Upper lobe of left lung (tissue), 6 donors: Measurements from ENCODE around the gene DGKA. TPM values are rescaled to one million over a fixed set of nuclear protein-coding genes. Genes with fewer than 3 reads are reported as not detected.

Source experiments
- ATAC-seq, 2 donors: fragments of 200-7000 bp; cut with Tn5 transposase; one replicate each; pipeline ENCODE4 v1.9.1; 2022; ENCODE audit warnings: mild to moderate bottlenecking in 2 of 2, moderate library complexity in 2 of 2; ENCODE audit not compliant: low FRiP score in 2 of 2
- DNase-seq, 2 donors: peaks; one replicate each; pipeline ENCODE4 v3.0.0-alpha.2; 2019 to 2020
- H3K27ac ChIP-seq, 4 donors: fragments of 200-600 bp; sonication (generic); one replicate each; pipeline ENCODE4 v1.5.1; 2016 to 2019
- H3K27me3 ChIP-seq, 4 donors: fragments of 200-600 bp; sonication (generic); one replicate each; pipeline ENCODE4 v1.5.1; 2017 to 2019
- H3K36me3 ChIP-seq, 4 donors: fragments of 200-600 bp; sonication (generic); one replicate each; pipeline ENCODE4 v1.5.1; 2016 to 2019
- H3K4me1 ChIP-seq, 4 donors: fragments of 200-600 bp; sonication (generic); one replicate each; pipeline ENCODE4 v1.5.1; 2018 to 2019
- H3K4me3 ChIP-seq, 4 donors: fragments of 200-600 bp; sonication (generic); one replicate each; pipeline ENCODE4 v1.5.1; 2017 to 2019; ENCODE audit warnings: mild to moderate bottlenecking in 2 of 4, moderate library complexity in 1 of 4
- H3K9me3 ChIP-seq, 4 donors: fragments of 200-600 bp; sonication (generic); one replicate each; pipeline ENCODE4 v1.5.1; 2018 to 2019
- CTCF ChIP-seq, 6 experiments: fragments of 450-650 bp in 4 of 6; fragments of 200-600 bp in 2 of 6; sonication (generic) in 2 of 6; IDR thresholded peaks; one replicate each; pipeline ENCODE4 v1.5.1; 2016 to 2019; ENCODE audit warnings: antibody characterized with exemption in 6 of 6
- EP300 ChIP-seq, 4 donors: sonication (generic); formaldehyde crosslinking; IDR thresholded peaks; one replicate each; pipeline ENCODE4 v1.5.1; 2017; ENCODE audit warnings: antibody characterized with exemption in 4 of 4, control low read depth in 2 of 4
- POLR2A ChIP-seq, 4 donors: fragments of 450-650 bp; IDR thresholded peaks; one replicate each; pipeline ENCODE4 v1.5.1; 2016 to 2017; ENCODE audit warnings: antibody characterized with exemption in 4 of 4, mild to moderate bottlenecking in 2 of 4
- POLR2AphosphoS5 ChIP-seq, 2 donors: sonication (generic); formaldehyde crosslinking; IDR thresholded peaks; one replicate each; pipeline ENCODE4 v1.5.1; 2017; ENCODE audit warnings: antibody characterized with exemption in 2 of 2
- WGBS, 2 donors: methylation state at CpG; one replicate each; pipeline ENCODE4 v1.1.5; 2017 to 2018; 5-methylcytosine and 5-hydroxymethylcytosine counted together
- total RNA-seq, 6 donors: library from RNA; depleted of rRNA in 4 of 6; stranded (reverse); fragments of >200 nt in 4 of 6; gene quantifications; one replicate each; pipeline versions ENCODE4 v1.1.0 to v1.2.1, GENCODE V29; 2016 to 2021
- donor health status: DM: no; HTN: no; CAD: no; lungs with moderate emphysema.
- donor health status: DM: no; HTN: yes; CAD: no; lungs with severe emphysema.

DGKA gene
- total RNA-seq = 100 to 1,000 TPM in 1 of 6 donors, 10 to 100 TPM in 5; 16.7 to 251 (median 37.3) TPM

- ATAC-seq (peak in 1 of 2 donors; percentile 23), DNase-seq (peak in 1 of 2 donors; percentile 60)
- Histone ChIP-seq H3K36me3 (no peaks in the 10 kb centered on the region), H3K4me1 (peaks cover 40 to 69% (median 49%) of the 10 kb centered on the region in 4 donors), H3K27ac (peak within 1 kb of the TSS; percentile 87 to 99 (median 92)), H3K9me3 (no peaks in the 10 kb centered on the region), H3K27me3 (no peaks in the 10 kb centered on the region), H3K4me3 (peak within 1 kb of the TSS; percentile 53 to 83 (median 72))
- TF ChIP-seq POLR2AphosphoS5 (IDR thresholded peaks at IDR 0.05) (no peak), EP300 (IDR thresholded peaks at IDR 0.05) (no peak), CTCF (IDR thresholded peaks at IDR 0.05) (peak; percentile 31 to 55 (median 48)), POLR2A (IDR thresholded peaks at IDR 0.05) (peak in 1 of 4 donors; percentile 13)
- 43 to 44% methylated on average over 3 of the region's 3 CpGs for WGBS, 2 donors
Measured at GRCh38 chr12:55930771-55931316, at the start of gene DGKA. Gene DGKA, plus strand, starts transcription at chr12:55931162. Its CDS starts 5,342 bp downstream, at chr12:55936504.

GRCh38 chr12:55885113-55885512 lies 45.8 kb upstream of the DGKA start:
- no peak for DNase-seq
- Histone ChIP-seq H3K36me3 (no peaks in the 10 kb centered on the region), H3K27ac (no peak overlapping the region), H3K4me1 (no peaks in the 10 kb centered on the region), H3K9me3 (no peaks in the 10 kb centered on the region), H3K27me3 (no peaks in the 10 kb centered on the region), H3K4me3 (no peak overlapping the region)
- TF ChIP-seq POLR2A (IDR thresholded peaks at IDR 0.05) (no peak), POLR2AphosphoS5 (IDR thresholded peaks at IDR 0.05) (no peak), CTCF (IDR thresholded peaks at IDR 0.05) (no peak), EP300 (IDR thresholded peaks at IDR 0.05) (no peak)
- WGBS, 2 donors = 93 to 100% methylated on average over 1 of the region's 1 CpG
- ATAC-seq = no peak

- TF ChIP-seq CTCF (IDR thresholded peaks at IDR 0.05) (no peak), POLR2AphosphoS5 (IDR thresholded peaks at IDR 0.05) (no peak), POLR2A (IDR thresholded peaks at IDR 0.05) (no peak), EP300 (IDR thresholded peaks at IDR 0.05) (no peak)
- Histone ChIP-seq H3K36me3 (no peaks in the 10 kb centered on the region), H3K27ac (no peak overlapping the region), H3K9me3 (no peaks in the 10 kb centered on the region), H3K4me1 (no peaks in the 10 kb centered on the region), H3K4me3 (no peak overlapping the region), H3K27me3 (no peaks in the 10 kb centered on the region)
- DNase-seq = no peak
- ATAC-seq = no peak
- WGBS, 2 donors = 83 to 95% methylated on average over 4 of the region's 4 CpGs
Measured at GRCh38 chr12:55891310-55891709, 39.7 kb upstream of the DGKA start.

- DNase-seq = no peak
- H3K36me3 ChIP-seq = no peaks in the 10 kb centered on the region
- WGBS, 2 donors = 87 to 92% methylated on average over 1 of the region's 1 CpG
- TF ChIP-seq EP300 (IDR thresholded peaks at IDR 0.05) (no peak), CTCF (IDR thresholded peaks at IDR 0.05) (no peak), POLR2AphosphoS5 (IDR thresholded peaks at IDR 0.05) (no peak), POLR2A (IDR thresholded peaks at IDR 0.05) (no peak)
- no peaks in the 10 kb centered on the region for H3K27me3 ChIP-seq
- no peak for ATAC-seq
- H3K9me3 ChIP-seq = no peaks in the 10 kb centered on the region
- no peak overlapping the region for H3K4me3 ChIP-seq
- H3K4me1 ChIP-seq = no peaks in the 10 kb centered on the region
- no peak overlapping the region for H3K27ac ChIP-seq
Measured at GRCh38 chr12:55893723-55894122, 37.2 kb upstream of the DGKA start.

- no peaks in the 10 kb centered on the region for H3K9me3 ChIP-seq
- no peak overlapping the region for H3K27ac ChIP-seq
- peaks cover 4 to 31% (median 21%) of the 10 kb centered on the region in 4 donors for H3K36me3 ChIP-seq
- H3K27me3 ChIP-seq = no peaks in the 10 kb centered on the region
- H3K4me3 ChIP-seq = no peak overlapping the region
- no peak for TF ChIP-seq CTCF (IDR thresholded peaks at IDR 0.05)
- TF ChIP-seq POLR2A (IDR thresholded peaks at IDR 0.05) = no peak
- TF ChIP-seq EP300 (IDR thresholded peaks at IDR 0.05) = no peak
- TF ChIP-seq POLR2AphosphoS5 (IDR thresholded peaks at IDR 0.05) = no peak
- ATAC-seq (no peak), DNase-seq (no peak)
- WGBS, 2 donors = 69 to 84% methylated on average over 2 of the region's 2 CpGs
- H3K4me1 ChIP-seq = no peaks in the 10 kb centered on the region
Measured at GRCh38 chr12:55899082-55899481, 31.9 kb upstream of the DGKA start.
